Loucy (cell line): ENCODE results near the gene WDFY1.

Experiments
- H2AFZ ChIP-seq: fragments of 200-600 bp; sonication (generic); 2 replicates; pipeline ENCODE4 v1.6.0; 2016; ENCODE audit warnings: antibody characterized with exemption, mild to moderate bottlenecking, low read length, moderate library complexity
- H3F3A ChIP-seq: fragments of 200-600 bp; 2 replicates; pipeline ENCODE4 v1.6.0; 2016; ENCODE audit warnings: antibody characterized with exemption, low read depth, mild to moderate bottlenecking
- H3K27me3 ChIP-seq: fragments of 200-600 bp; sonication (generic); 2 replicates; pipeline ENCODE4 v1.6.1; 2014; ENCODE audit warnings: low read length, mild to moderate bottlenecking; ENCODE audit not compliant: insufficient read depth, poor library complexity, severe bottlenecking
- H3K36me3 ChIP-seq: fragments of 200-600 bp; sonication (generic); 2 replicates; pipeline ENCODE4 v1.6.1; 2016; ENCODE audit warnings: low read length; ENCODE audit not compliant: insufficient read depth
- H3K4me1 ChIP-seq: fragments of 200-600 bp; sonication (generic); 2 replicates; pipeline ENCODE4 v1.5.1; 2014; ENCODE audit warnings: low read length, mild to moderate bottlenecking; ENCODE audit not compliant: insufficient read depth, poor library complexity, severe bottlenecking
- H3K4me2 ChIP-seq: fragments of 200-600 bp; sonication (generic); 2 replicates; pipeline ENCODE4 v1.6.0; 2014; ENCODE audit warnings: antibody characterized with exemption, low read length, low read depth, mild to moderate bottlenecking; ENCODE audit not compliant: poor library complexity, severe bottlenecking
- H3K4me3 ChIP-seq: fragments of 200-600 bp; sonication (generic); 2 replicates; pipeline ENCODE4 v1.5.1; 2014; ENCODE audit warnings: low read length, mild to moderate bottlenecking, mixed read lengths; ENCODE audit not compliant: poor library complexity, severe bottlenecking
- H3K79me2 ChIP-seq: fragments of 200-600 bp; sonication (generic); 2 replicates; pipeline ENCODE4 v1.6.1; 2014; ENCODE audit warnings: low read length; ENCODE audit not compliant: insufficient read depth
- H3K9ac ChIP-seq: fragments of 200-600 bp; sonication (generic); 2 replicates; pipeline ENCODE4 v1.6.0; 2014; ENCODE audit warnings: mild to moderate bottlenecking, low read depth, low read length, moderate library complexity; ENCODE audit not compliant: poor library complexity, severe bottlenecking
- H3K9me2 ChIP-seq: fragments of 200-600 bp; sonication (generic); replicated peaks from 2 replicates; pipeline ENCODE4 v1.6.1; 2016; ENCODE audit warnings: low read depth, low read length, mixed read lengths
- H3K9me3 ChIP-seq: fragments of 200-600 bp; sonication (generic); 2 replicates; pipeline ENCODE4 v1.6.1; 2014; ENCODE audit warnings: mild to moderate bottlenecking, antibody characterized with exemption, low read length, low read depth; ENCODE audit not compliant: insufficient read depth
- H4K20me1 ChIP-seq: fragments of 200-600 bp; sonication (generic); 2 replicates; pipeline ENCODE4 v1.6.0; 2014; ENCODE audit warnings: antibody characterized with exemption, low read length, mild to moderate bottlenecking; ENCODE audit not compliant: insufficient read depth, poor library complexity, severe bottlenecking
- EZH2phosphoT487 ChIP-seq: fragments of 200-600 bp; IDR thresholded peaks from 2 replicates; pipeline ENCODE4 v1.6.1; 2018; ENCODE audit warnings: antibody characterized with exemption, mild to moderate bottlenecking, moderate library complexity, borderline replicate concordance
- TF ChIP-seq, protein P1 (sequence below): fragments of 200-600 bp; sonication (generic); conservative IDR thresholded peaks from 2 replicates; pipeline ENCODE4 v1.5.1; 2014; ENCODE audit warnings: mild to moderate bottlenecking, antibody characterized with exemption, low read length

Gene WDFY1

GRCh38 chr2:223944166-223944702 lies 901 bp downstream of the WDFY1 start:
- H2AFZ ChIP-seq, result peak overlapping the region; percentile 94
- H3K9me3 ChIP-seq, result no peaks in the 10 kb centered on the region
- no peaks in the 10 kb centered on the region for H3K36me3 ChIP-seq
- H3K9me2 ChIP-seq, result no peaks in the 10 kb centered on the region
- no peak for TF ChIP-seq EZH2phosphoT487
- TF ChIP-seq, protein P1, sequence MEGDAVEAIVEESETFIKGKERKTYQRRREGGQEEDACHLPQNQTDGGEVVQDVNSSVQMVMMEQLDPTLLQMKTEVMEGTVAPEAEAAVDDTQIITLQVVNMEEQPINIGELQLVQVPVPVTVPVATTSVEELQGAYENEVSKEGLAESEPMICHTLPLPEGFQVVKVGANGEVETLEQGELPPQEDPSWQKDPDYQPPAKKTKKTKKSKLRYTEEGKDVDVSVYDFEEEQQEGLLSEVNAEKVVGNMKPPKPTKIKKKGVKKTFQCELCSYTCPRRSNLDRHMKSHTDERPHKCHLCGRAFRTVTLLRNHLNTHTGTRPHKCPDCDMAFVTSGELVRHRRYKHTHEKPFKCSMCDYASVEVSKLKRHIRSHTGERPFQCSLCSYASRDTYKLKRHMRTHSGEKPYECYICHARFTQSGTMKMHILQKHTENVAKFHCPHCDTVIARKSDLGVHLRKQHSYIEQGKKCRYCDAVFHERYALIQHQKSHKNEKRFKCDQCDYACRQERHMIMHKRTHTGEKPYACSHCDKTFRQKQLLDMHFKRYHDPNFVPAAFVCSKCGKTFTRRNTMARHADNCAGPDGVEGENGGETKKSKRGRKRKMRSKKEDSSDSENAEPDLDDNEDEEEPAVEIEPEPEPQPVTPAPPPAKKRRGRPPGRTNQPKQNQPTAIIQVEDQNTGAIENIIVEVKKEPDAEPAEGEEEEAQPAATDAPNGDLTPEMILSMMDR, result no peak
- H3K4me3 ChIP-seq, result peak overlapping the region; percentile 100
- H4K20me1 ChIP-seq, result peaks cover 3% of the 10 kb centered on the region
- H3K4me2 ChIP-seq, result peak overlapping the region; percentile 97
- peak overlapping the region; percentile 90 for H3K9ac ChIP-seq
- no peaks in the 10 kb centered on the region for H3F3A ChIP-seq
- H3K79me2 ChIP-seq, result peaks cover 36% of the 10 kb centered on the region
- no peaks in the 10 kb centered on the region for H3K27me3 ChIP-seq
- peaks cover 24% of the 10 kb centered on the region for H3K4me1 ChIP-seq

- Histone ChIP-seq H3K36me3 (no peaks in the 10 kb centered on the region), H4K20me1 (peaks cover 7% of the 10 kb centered on the region), H3K9ac (peak overlapping the region; percentile 90), H3K4me1 (peaks cover 25% of the 10 kb centered on the region), H3K9me3 (no peaks in the 10 kb centered on the region), H3F3A (no peaks in the 10 kb centered on the region), H3K9me2 (no peaks in the 10 kb centered on the region), H2AFZ (peak overlapping the region; percentile 94; the same call in 1 of the 2 replicates), H3K4me2 (peak overlapping the region; percentile 97), H3K79me2 (peaks cover 42% of the 10 kb centered on the region), H3K27me3 (no peaks in the 10 kb centered on the region), H3K4me3 (peak overlapping the region; percentile 100)
- TF ChIP-seq EZH2phosphoT487, result no peak
- TF ChIP-seq, protein P1, result no peak
Measured at GRCh38 chr2:223943561-223944008, 1.6 kb downstream of the WDFY1 start.

DNA sequence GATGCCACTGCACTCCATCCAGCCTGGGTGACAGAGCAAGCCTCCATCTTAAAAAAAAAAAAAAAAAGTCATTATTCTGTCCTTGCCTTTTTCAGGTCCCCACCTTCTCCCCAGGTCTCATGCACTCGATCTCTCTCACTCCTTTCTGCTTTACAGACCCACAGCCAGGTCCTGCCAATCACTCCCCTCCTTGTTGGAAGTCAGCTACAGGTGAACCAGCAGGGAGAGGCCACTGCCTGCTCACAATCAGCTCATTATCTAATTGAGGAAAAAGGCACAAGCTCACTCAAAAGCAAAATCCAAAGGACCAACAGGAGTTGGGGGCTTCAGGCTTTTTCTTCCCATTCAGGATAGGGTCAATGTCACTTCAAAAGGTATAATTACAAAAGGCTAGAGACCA lies 2.0 kb downstream of the WDFY1 start:
- peak overlapping the region; percentile 97 for H3K4me2 ChIP-seq
- H3K4me3 ChIP-seq, result peak overlapping the region; percentile 100
- H3K79me2 ChIP-seq, result peaks cover 46% of the 10 kb centered on the region
- no peaks in the 10 kb centered on the region for H3F3A ChIP-seq
- TF ChIP-seq, protein P1, result no peak
- no peak for TF ChIP-seq EZH2phosphoT487
- H2AFZ ChIP-seq, result no peak overlapping the region
- no peaks in the 10 kb centered on the region for H3K9me2 ChIP-seq
- no peak overlapping the region for H3K9ac ChIP-seq
- no peaks in the 10 kb centered on the region for H3K27me3 ChIP-seq
- peaks cover 7% of the 10 kb centered on the region for H4K20me1 ChIP-seq
- no peaks in the 10 kb centered on the region for H3K9me3 ChIP-seq
- peaks cover 30% of the 10 kb centered on the region for H3K4me1 ChIP-seq
- H3K36me3 ChIP-seq, result no peaks in the 10 kb centered on the region
